Cardiac muscle cell (in vitro differentiated cells and primary cell): ENCODE results near the gene UNC45A. TPM values are rescaled to one million over a fixed set of nuclear protein-coding genes. Genes with fewer than 3 reads are reported as not detected.
"Not testable (repeated sequence)": the region's sequence is repeated elsewhere in the genome, so short reads cannot be mapped to it uniquely, and the experiment has no call there.

ENCODE experiments used
- DNase-seq, 2 donors: peaks; one replicate each; pipeline versions ENCODE4 v3.0.0 to v3.0.0-alpha.2; 2010 to 2017; ENCODE audit warnings: low read depth in 1 of 2, low spot score in 1 of 2
- H3K27ac ChIP-seq: fragments of 200-600 bp; sonication (generic); 2 replicates; pipeline ENCODE4 v1.5.1; 2016
- H3K27me3 ChIP-seq: fragments of 200-600 bp; sonication (generic); 2 replicates; pipeline ENCODE4 v1.6.0; 2016; ENCODE audit warnings: control low read depth
- H3K36me3 ChIP-seq: fragments of 200-600 bp; sonication (generic); 2 replicates; pipeline ENCODE4 v1.5.1; 2016; ENCODE audit warnings: control low read depth
- H3K4me1 ChIP-seq: fragments of 200-600 bp; sonication (generic); 2 replicates; pipeline ENCODE4 v1.8.1; 2017; ENCODE audit warnings: low read depth, mild to moderate bottlenecking, mixed run types
- H3K4me3 ChIP-seq: fragments of 200-600 bp; sonication (generic); 2 replicates; pipeline ENCODE4 v1.5.1; 2016; ENCODE audit warnings: mild to moderate bottlenecking
- H3K9me3 ChIP-seq: fragments of 200-600 bp; sonication (generic); 2 replicates; pipeline ENCODE4 v1.5.1; 2017; ENCODE audit warnings: low read depth, mild to moderate bottlenecking, control low read depth
- polyA plus RNA-seq: library from polyadenylated mRNA; unstranded; fragments of >200 nt; fragmentation: Nextera tagmentation; extraction: Ambion mirVana; gene quantifications from 2 replicates; pipeline ENCODE4 v1.2.1, GENCODE V29; 2016
- total RNA-seq: library from RNA; depleted of rRNA; stranded (reverse); fragments of >200 nt; gene quantifications from 2 replicates; pipeline ENCODE4 v1.2.3, GENCODE V29; 2016
- TF ChIP-seq, protein P1 (sequence below): IDR thresholded peaks from 2 replicates; pipeline ENCODE4 v1.5.1; 2012; ENCODE audit warnings: low read depth, mild to moderate bottlenecking, low read length

UNC45A gene
- total and polyA plus RNA-seq, 2 experiments from 2014 or later = 52.5 to 68.2 TPM

DNA sequence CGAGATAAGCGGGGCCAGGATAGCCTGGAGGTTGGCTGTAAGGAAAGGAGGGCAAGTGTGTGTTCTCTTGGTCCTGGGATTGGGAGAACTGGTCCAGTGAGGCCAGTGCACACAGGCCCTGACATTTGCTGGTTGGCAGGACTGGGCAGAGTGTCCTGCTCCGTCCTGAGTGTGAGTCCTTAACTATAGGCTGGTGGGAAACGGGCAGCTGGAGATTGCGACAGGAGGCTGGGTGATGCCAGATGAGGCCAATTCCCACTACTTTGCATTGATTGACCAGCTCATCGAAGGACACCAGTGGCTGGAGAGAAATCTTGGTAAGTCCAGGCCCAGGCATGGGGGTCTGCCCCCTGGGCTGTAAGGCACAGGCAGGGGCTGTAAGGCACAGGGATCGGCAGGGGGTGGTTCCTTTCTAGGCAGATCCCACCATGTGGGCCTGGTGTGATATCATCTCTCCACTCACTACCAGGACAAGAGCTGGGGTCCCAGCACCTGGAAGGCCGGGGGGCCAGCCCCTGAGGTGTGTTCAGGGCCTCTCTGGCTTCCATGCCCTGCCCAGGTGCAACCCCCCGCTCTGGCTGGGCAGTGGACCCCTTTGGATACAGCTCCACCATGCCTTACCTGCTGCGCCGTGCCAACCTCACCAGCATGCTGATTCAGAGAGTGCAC is 28.8 kb upstream of the UNC45A start:
- TF ChIP-seq, protein P1, sequence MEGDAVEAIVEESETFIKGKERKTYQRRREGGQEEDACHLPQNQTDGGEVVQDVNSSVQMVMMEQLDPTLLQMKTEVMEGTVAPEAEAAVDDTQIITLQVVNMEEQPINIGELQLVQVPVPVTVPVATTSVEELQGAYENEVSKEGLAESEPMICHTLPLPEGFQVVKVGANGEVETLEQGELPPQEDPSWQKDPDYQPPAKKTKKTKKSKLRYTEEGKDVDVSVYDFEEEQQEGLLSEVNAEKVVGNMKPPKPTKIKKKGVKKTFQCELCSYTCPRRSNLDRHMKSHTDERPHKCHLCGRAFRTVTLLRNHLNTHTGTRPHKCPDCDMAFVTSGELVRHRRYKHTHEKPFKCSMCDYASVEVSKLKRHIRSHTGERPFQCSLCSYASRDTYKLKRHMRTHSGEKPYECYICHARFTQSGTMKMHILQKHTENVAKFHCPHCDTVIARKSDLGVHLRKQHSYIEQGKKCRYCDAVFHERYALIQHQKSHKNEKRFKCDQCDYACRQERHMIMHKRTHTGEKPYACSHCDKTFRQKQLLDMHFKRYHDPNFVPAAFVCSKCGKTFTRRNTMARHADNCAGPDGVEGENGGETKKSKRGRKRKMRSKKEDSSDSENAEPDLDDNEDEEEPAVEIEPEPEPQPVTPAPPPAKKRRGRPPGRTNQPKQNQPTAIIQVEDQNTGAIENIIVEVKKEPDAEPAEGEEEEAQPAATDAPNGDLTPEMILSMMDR = no peak

DNA sequence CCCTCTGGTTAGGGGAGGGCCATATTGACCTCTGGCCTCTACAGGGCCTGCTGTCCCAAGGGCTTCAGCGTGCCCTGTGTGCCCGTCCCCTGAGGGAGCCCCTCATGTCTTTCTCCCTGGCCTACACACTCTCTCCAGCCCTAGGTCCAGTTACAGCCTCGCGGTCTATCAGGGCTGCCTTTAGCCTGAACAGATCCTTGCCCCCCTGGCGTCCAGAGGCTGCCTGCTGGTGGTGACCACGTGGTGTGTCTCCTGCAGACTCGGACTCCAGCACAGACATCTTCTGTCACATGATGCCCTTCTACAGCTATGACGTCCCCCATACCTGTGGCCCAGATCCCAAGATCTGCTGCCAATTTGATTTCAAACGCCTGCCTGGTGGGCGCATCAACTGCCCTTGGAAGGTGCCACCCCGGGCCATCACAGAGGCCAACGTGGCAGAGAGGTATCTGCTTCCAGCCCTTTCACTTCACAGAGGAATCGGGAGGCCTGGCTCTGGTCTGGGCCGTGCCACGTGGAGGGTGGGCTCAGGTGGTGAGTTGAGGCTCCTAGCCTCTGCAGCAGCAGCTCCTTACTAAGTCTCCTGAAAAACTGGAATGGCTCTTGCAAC is 27.9 kb upstream of the UNC45A start:
- DNase-seq = no peak
- Histone ChIP-seq H3K4me1 (peaks cover 15% of the 10 kb centered on the region), H3K36me3 (peaks cover 28% of the 10 kb centered on the region), H3K9me3 (no peaks in the 10 kb centered on the region), H3K4me3 (no peak overlapping the region), H3K27me3 (no peaks in the 10 kb centered on the region), H3K27ac (peak overlapping the region; percentile 88)
- TF ChIP-seq, protein P1 = no peak

More for the DNA sequence above, 28.8 kb upstream of the UNC45A start:
- H3K4me1 ChIP-seq = peaks cover 21% of the 10 kb centered on the region
- no peaks in the 10 kb centered on the region for H3K27me3 ChIP-seq
- peaks cover 26% of the 10 kb centered on the region for H3K36me3 ChIP-seq
- H3K9me3 ChIP-seq = no peaks in the 10 kb centered on the region
- H3K27ac ChIP-seq = no peak overlapping the region
- no peak overlapping the region for H3K4me3 ChIP-seq
- DNase-seq = no peak

DNA sequence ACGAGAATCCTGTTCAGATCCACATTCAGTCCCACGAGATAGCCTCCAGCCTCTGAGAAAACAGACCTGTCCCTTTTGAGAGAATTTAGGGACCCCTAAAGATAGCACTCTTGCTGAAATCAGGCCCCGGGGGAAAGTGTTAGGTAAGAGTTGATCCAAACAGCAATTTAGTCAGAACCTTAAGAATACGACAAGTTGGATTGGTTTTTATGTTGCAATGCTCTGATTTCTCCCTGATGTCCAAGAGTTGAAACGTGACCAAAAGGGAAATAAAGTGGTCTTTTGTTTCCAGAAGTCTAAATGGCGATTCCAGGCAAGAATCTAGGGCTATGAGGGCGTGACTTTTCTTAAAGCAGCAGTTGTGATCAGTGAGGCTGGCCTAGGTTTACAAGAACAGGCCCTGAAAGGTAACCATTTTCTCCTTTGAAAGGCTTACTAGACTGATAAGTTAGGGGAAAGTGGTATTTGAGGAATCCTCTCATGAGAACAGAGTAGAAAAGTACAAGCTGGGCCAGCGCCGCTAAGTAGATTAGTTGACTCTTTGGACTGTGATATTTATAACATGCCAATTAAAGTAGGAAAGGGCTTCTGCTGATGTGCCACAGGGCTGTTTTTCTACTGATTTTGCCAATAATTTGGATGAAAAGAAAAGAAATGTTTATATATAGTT is 27.1 kb upstream of the UNC45A start:
- Histone ChIP-seq H3K9me3 (no peaks in the 10 kb centered on the region), H3K4me1 (peaks cover 15% of the 10 kb centered on the region), H3K36me3 (peaks cover 32% of the 10 kb centered on the region), H3K4me3 (no peak overlapping the region), H3K27ac (peak overlapping the region; percentile 88), H3K27me3 (no peaks in the 10 kb centered on the region)
- DNase-seq = peak; percentile 29 to 44
- TF ChIP-seq, protein P1 = no peak

DNA sequence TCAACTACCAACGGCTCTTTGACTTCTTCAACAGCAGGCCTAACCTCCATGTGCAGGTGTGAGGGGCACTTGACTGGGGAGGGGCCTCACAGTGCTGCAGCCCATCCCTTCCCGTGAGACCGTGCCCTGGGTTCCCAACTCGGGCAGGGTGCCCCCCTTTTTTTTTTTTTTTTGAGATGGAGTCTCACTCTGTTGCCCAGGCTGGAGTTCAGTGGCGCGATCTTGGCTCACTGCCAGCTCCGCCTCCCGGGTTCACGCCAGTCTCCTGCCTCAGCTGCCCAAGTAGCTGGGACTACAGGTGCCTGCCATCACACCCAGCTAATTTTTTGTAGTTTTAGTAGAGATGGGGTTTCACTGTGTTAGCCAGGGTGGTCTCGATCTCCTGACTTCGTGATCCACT is 25.6 kb upstream of the UNC45A start:
- not testable (repeated sequence) for H3K4me1 ChIP-seq, H3K27ac ChIP-seq, H3K4me3 ChIP-seq, H3K27me3 ChIP-seq, DNase-seq, H3K9me3 ChIP-seq
- H3K36me3 ChIP-seq = peaks cover 33% of the 10 kb centered on the region

DNA sequence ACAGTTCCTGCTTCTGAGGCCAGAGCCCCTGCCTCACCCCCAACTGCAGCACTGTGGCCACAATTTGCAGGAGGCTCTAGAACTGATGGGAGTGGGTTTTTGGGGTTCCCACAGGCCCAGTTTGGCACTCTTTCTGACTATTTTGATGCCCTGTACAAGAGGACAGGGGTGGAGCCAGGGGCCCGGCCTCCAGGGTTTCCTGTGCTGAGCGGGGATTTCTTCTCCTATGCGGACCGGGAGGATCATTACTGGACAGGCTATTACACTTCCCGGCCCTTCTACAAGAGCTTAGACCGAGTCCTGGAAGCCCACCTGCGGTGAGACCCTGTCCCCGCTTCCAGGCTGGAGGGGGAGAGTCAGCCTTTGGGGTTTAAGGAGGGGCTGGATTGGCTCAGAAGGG is 25.1 kb upstream of the UNC45A start:
- Histone ChIP-seq H3K36me3 (peaks cover 33% of the 10 kb centered on the region), H3K27ac (no peak overlapping the region), H3K27me3 (no peaks in the 10 kb centered on the region), H3K4me1 (peaks cover 7% of the 10 kb centered on the region), H3K9me3 (no peaks in the 10 kb centered on the region), H3K4me3 (no peak overlapping the region)
- no peak for DNase-seq
- TF ChIP-seq, protein P1 = no peak
